GM12878 (cell line): ENCODE measurements around the gene HLA-DMA. TPM values are rescaled to one million over a fixed set of nuclear protein-coding genes. Genes with fewer than 3 reads are reported as not detected.

Experiments
- ATF2 ChIP-seq: IDR thresholded peaks from 2 replicates; pipeline ENCODE4 v1.6.1; 2012; ENCODE audit warnings: low read length, inconsistent platforms
- ATF3 ChIP-seq: IDR thresholded peaks from 2 replicates; pipeline ENCODE4 v1.6.1; 2011; ENCODE audit warnings: low read depth, mild to moderate bottlenecking, low read length, moderate library complexity, borderline replicate concordance; ENCODE audit errors: extremely low read depth
- DPF2 ChIP-seq: fragments of 450-650 bp; IDR thresholded peaks from 2 replicates; pipeline ENCODE4 v1.6.1; 2017; ENCODE audit warnings: mild to moderate bottlenecking
- EED ChIP-seq: sonication (generic); IDR thresholded peaks from 2 replicates; pipeline ENCODE4 v1.6.1; 2016; ENCODE audit warnings: antibody characterized with exemption, low read depth
- FOS ChIP-seq: IDR thresholded peaks from 3 replicates; pipeline ENCODE4 v1.6.1; 2011; ENCODE audit warnings: borderline replicate concordance; ENCODE audit not compliant: insufficient read length; ENCODE audit errors: extremely low read depth
- HDAC2 ChIP-seq: fragments of 200-600 bp; sonication (generic); IDR thresholded peaks from 2 replicates; pipeline ENCODE4 v1.6.1; 2017
- IKZF1 ChIP-seq: fragments of 450-650 bp; conservative IDR thresholded peaks from 2 replicates; pipeline ENCODE4 v1.6.1; 2017; ENCODE audit warnings: antibody characterized with exemption, mild to moderate bottlenecking
- IRF4 ChIP-seq: IDR thresholded peaks from 2 replicates; pipeline ENCODE4 v1.6.1; 2011; ENCODE audit warnings: low read depth, low read length
- PKNOX1 ChIP-seq: fragments of 450-650 bp; IDR thresholded peaks from 2 replicates; pipeline ENCODE4 v1.6.1; 2016; ENCODE audit warnings: mild to moderate bottlenecking
- POLR2A ChIP-seq: IDR thresholded peaks from 2 replicates; pipeline ENCODE4 v1.6.1; 2011; ENCODE audit warnings: low read depth, mild to moderate bottlenecking, low read length
- RAD21 ChIP-seq: IDR thresholded peaks from 2 replicates; pipeline ENCODE4 v1.6.1; 2011; ENCODE audit warnings: mild to moderate bottlenecking, low read depth, low read length, moderate library complexity; ENCODE audit not compliant: insufficient read depth
- REST ChIP-seq: IDR thresholded peaks from 2 replicates; pipeline ENCODE4 v1.6.1; 2012; ENCODE audit warnings: mild to moderate bottlenecking, low read depth, low read length
- RUNX3 ChIP-seq: IDR thresholded peaks from 2 replicates; pipeline ENCODE4 v1.6.1; 2012; ENCODE audit warnings: low read length, inconsistent platforms
- SRF ChIP-seq, 2 experiments: IDR thresholded peaks; 2 replicates each; pipeline ENCODE4 v1.6.1; 2011; ENCODE audit warnings: low read depth in 2 of 2, low read length in 2 of 2, mild to moderate bottlenecking in 1 of 2, moderate library complexity in 1 of 2
- TBL1XR1 ChIP-seq: IDR thresholded peaks from 2 replicates; pipeline ENCODE4 v1.6.1; 2012; ENCODE audit warnings: low read depth, low read length, improper control_type of control experiment
- TCF12 ChIP-seq: IDR thresholded peaks from 2 replicates; pipeline ENCODE4 v1.6.1; 2011; ENCODE audit warnings: low read depth, mild to moderate bottlenecking, low read length
- TCF7 ChIP-seq: IDR thresholded peaks from 2 replicates; pipeline ENCODE4 v1.6.1; 2014; ENCODE audit warnings: antibody characterized with exemption, borderline replicate concordance
- ZBED1 ChIP-seq: IDR thresholded peaks from 2 replicates; pipeline ENCODE4 v1.6.1; 2016; ENCODE audit warnings: borderline replicate concordance
- ZBTB40 ChIP-seq: fragments of 450-650 bp; IDR thresholded peaks from 2 replicates; pipeline ENCODE4 v1.6.1; 2016; ENCODE audit warnings: mild to moderate bottlenecking, moderate library complexity, borderline replicate concordance
- polyA plus RNA-seq, 11 experiments: library from polyadenylated mRNA; depleted of rRNA in 4 of 11; unstranded in 6 of 11; stranded (reverse) in 5 of 11; fragments of >200 nt; fragmentation: Nextera tagmentation in 4 of 11; fragmentation: Illumina TruSeq in 1 of 11; extraction: Ambion mirVana in 4 of 11; extraction: Trizol in 1 of 11; gene quantifications; 1 replicate in 1 of 11; 2 replicates in 10 of 11; pipeline versions ENCODE4 v1.2.1 to v1.2.3, GENCODE V29; 2011 to 2016; ENCODE audit warnings: inconsistent platforms in 2 of 11, missing spikeins in 2 of 11, low read depth in 1 of 11
- total RNA-seq, 4 experiments: library from RNA; depleted of rRNA in 3 of 4; stranded (reverse); fragments of >200 nt in 3 of 4; fragmentation: Illumina TruSeq in 1 of 4; extraction: Trizol in 1 of 4; gene quantifications; 2 replicates each; pipeline versions ENCODE4 v1.2.1 to v1.2.3, GENCODE V29; 2013 to 2021

HLA-DMA gene
- total and polyA plus RNA-seq, 10 of the 15 experiments (the other 5 are each of a cell fraction or from before 2014, with no cell fraction given), result 177 to 552 (median 309) TPM

- TF ChIP-seq ZBTB40 (no peak), TCF12 (no peak), IRF4 (0 out of 2 replicates have a peak, but pooled peaks have one; percentile 36), DPF2 (no peak), TBL1XR1 (no peak), FOS (no peak), EED (peak; percentile 81), REST (no peak), SRF (IDR thresholded peaks at IDR 0.05; ENCODE audit: low read depth in 2 of 2, low read length in 2 of 2) (0 out of 4 replicates have a peak, but pooled peaks of 1 of the 2 experiments have one; percentile 19), PKNOX1 (no peak), RUNX3 (peak; percentile 79), RAD21 (peak; percentile 76), HDAC2 (no peak), IKZF1 (peak; percentile 45), ATF3 (peak; percentile 5; the same call in 1 of the 2 replicates), TCF7 (no peak), ATF2 (peak; percentile 22; the same call in 1 of the 2 replicates), ZBED1 (peak; percentile 66; the same call in 1 of the 2 replicates), POLR2A (peak; percentile 46; the same call in 1 of the 2 replicates)
These were observed 19.2 kb downstream of the HLA-DMA start (continued) for GRCh38 chr6:32933661-32934085.
